Measurements from ENCODE around the gene DCXR.

DCXR gene

GRCh38 chr17:82021107-82021899 is 16.2 kb downstream of the DCXR start:
- no peak for FAIRE-seq

DNA sequence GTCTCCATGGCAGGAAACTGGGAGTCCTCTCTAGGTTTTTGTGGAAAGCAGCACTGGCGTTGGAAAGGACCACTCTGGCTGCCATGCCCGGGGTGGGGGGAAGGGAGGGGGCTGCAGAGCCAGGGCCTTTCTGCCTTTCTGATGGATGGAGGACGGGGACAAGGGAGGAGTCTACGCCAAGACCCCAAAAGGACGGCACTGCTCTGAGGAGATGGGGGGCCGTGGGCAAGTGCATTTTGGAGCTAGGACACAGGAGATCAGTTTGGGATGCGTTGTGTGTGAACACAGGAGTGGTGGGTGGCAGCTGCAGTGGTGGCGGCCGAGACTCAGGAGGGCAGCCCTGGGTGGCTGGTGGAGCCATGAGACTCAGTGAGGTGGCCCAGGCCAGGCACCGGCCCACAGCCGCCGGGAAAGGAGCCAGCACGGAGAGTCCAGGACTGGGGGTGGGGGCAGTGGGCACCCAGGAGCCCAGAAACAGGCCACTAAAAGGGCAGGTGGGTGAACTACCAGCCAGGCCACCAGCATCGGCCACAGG is 16.9 kb downstream of the DCXR start:
- no peak for FAIRE-seq

- FAIRE-seq, result no peak
Measured at GRCh38 chr17:82019690-82020571, 17.6 kb downstream of the DCXR start.

GRCh38 chr17:82018989-82019689 is 18.4 kb downstream of the DCXR start:
- FAIRE-seq, result no peak

DNA sequence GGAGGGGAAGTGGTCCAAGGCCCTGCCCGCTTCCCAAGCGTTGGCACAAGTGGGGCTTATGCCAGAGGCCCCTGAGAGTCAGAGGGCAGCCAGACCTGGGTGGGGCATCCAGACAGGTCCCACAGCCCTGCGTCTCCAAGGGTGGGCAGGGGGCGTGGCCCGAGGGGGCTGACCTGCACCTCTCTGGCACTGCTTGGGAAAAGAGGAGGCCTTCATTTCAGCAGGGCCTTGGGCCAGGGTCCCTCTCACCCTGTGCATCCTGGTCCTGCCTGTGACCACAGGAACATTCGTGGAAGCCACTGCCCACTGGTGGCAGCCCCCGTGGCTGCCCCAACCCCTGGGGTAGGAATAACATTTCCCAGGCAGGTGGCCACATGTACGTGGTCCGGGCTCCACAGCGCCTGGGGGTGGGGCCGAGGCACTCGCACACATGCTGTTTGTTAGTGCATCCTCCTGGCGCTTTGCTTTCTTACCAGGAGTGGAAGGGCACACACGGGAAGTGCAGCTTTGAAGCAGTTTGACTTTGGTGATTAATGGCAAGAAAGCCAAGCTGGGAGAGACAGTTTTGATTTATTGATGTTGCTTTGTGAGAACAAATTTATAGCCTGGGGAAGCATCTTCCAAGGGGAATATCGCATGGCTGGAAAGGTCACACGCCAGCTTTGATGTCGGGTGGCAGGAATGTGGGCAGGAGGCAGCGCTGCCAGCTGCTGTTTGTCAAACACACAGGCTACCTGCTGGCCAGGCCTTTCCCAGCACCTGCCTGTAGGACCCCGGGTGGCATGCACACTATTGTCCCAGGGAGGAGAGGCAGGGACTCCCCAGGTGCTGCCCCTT is 19.1 kb downstream of the DCXR start:
- no peak for FAIRE-seq

DNA sequence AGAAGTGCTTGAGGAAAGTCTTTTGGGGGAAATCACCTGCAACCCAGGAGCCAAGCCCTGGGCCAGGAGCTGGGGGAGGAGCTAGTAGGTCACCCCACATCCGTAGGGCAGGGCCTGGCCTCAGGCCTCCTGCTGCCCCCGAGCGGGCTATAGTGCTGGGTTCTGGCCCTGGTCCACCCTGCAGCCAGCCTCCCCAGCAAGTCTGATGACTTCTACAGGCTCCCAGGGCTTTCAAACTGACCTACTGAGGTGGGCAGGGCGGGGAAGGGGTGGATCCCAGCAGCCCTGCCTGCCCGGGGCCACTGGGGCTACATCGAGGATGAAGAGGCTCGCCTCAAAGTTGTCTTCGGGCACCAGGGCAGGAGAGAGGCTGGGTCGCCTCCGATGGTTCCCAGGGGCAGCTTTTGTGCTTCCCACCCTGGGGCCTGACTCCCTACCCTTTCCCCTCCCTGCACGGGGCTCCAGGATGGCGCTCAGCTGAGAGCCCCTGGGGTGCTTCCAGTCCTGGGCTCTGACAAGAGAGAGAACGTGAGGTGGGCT is 19.8 kb downstream of the DCXR start:
- no peak for FAIRE-seq

- FAIRE-seq, result no peak
Measured at GRCh38 chr17:82016875-82017459, 20.5 kb downstream of the DCXR start.

DNA sequence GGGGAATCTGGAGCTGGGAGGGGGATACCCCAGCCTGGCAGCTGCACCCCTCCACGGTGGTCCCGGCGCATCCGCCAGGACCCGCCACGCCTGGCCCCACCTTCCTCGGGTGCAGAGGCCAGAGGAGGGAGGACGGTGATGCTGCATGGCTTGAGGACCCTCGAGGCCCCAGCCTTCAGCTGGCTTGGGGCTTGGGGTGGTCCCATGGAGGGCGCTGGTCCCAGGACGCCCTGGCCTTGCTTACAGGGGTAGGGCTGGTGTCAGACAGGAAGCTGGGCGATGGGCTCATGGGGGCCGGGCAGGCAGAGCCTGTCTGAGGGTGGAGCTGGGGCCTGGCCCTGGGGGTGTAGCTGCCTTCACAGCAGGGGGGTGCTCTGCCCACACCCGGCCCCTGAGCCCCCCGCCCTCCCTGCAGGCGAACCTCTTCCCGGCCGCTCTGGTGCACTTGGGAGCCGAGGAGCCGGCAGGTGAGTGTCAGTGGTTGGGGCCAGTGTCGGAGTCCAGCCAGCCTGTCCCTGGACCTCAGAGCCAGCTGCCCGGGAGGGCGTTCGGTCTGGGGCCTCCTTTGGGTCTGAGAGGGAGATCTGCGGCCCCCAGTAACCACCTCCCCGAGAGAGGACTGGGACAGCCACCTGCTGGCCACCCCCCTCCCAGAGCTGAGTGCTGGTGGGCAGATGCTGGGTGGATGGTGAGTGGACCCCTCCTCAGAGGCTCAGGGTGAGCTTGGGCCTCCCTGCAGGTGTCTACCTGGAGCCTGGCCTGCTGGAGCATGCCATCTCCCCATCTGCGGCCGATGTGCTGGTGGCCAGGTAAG is 21.2 kb downstream of the DCXR start:
- no peak for FAIRE-seq

GRCh38 chr17:82015311-82015971 is 22.1 kb downstream of the DCXR start:
- FAIRE-seq, result no peak

DNA sequence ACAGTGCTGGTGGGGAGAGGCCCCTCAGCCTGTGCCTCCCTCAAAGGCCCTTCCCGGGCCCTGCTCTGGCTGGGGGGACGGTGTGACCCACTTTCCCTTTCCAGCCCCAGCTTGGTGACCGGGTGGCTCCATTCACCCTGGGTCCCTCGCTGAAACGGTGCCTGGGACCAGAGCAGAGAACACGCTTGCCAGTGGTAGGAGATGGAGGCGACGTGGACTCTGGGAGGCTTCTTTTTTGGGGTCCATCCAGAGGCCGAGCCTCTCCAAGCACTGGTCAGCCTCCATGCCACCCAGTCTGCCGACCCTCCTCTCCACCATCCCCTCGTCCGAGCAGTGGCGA is 22.6 kb downstream of the DCXR start:
- no peak for FAIRE-seq

DNA sequence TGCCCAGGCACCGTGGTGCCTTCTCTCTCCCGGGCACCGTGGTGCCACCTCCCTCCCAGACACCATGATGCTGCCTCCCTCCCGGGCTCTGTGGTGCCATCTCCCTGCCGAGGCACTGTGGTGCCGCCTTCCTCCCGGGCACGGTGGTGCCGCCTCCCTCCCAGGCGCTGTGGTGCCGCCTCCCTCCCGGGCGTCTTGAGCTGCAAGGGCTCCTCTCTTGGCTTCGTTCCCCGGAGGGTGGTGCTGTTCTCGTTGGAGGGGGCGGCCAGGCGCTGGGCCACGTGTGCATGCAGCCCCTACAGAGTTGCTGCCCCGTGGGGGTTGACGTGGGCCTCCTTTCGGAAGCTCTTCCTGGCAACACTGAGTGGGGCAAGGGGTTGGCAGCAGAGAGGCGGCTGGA is 23.1 kb downstream of the DCXR start:
- no peak for FAIRE-seq

- FAIRE-seq, result no peak
Measured at GRCh38 chr17:82013772-82014321, 23.6 kb downstream of the DCXR start.

DNA sequence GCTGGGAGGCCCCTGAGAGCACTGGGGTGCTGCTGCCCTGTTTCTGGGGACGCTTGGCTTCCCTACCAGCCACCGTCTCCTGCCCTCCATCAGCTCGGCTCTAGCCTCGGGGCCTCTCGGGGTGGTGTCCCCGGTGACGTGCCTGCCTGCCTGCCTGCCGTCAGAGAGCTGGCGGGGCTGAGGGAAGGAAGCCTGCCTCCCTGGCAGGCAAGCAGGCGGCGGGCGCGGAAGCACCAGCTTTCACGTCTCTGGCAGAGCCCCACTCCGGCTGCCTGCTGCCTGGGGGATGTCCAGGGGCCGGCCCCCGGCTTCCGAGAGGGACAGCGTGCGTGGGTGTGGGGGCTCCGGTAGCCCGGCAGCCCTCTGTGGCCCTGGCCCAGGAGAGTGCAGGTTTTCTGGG is 24.2 kb downstream of the DCXR start:
- FAIRE-seq, result no peak

DNA sequence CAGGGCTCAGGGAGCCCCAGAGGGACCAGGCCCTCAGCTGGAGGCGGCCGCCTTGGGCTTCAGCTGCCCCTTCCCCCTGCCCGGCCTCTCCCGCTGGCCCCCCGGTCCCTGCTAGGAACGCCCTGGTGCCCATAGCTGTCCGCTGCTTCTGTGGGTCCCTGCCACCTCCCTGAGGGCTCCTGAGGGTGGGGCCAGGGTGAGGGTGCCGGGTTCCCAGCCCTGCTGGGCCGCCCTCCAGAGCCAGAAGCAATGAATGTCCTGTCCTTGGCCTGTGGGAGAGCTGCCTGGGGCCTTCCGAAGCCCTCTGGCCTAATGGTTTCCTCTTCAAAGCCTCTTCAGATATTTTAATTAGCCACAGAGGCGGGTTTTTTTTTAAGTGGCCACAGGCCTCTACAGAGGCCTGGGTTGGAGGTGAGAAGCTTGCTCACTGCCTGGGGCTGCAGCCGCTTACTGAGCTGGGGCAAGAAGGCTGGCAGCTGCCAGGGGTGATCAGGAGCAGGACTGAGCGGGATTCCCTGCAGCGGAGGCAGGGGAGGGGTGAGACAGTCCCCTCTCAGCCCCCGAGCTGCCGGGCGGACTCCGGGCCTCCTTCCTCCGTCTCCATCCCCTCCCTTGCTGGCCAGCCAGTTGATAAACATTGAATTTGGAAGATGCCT is 24.7 kb downstream of the DCXR start:
- FAIRE-seq, result no peak

DNA sequence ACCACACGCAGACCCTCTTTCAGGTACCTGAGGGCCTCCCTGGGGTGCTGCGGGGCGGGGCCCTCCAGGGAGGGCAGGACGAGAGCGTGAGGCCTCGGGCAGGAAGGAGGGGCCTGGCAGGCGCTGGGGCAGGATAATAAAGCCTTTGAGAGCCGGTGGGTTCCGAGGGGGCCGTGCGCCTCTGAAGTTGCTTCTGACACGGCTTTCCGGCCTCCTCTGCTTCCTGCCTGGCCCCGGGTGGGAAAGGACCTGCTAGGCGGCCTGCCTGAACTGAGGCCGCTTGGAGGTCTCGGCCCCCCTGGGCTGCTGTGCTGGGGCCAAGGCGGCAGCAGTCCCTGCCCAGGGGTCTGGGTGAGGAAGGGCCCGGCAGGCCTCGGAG is 25.2 kb downstream of the DCXR start:
- FAIRE-seq, result no peak

DNA sequence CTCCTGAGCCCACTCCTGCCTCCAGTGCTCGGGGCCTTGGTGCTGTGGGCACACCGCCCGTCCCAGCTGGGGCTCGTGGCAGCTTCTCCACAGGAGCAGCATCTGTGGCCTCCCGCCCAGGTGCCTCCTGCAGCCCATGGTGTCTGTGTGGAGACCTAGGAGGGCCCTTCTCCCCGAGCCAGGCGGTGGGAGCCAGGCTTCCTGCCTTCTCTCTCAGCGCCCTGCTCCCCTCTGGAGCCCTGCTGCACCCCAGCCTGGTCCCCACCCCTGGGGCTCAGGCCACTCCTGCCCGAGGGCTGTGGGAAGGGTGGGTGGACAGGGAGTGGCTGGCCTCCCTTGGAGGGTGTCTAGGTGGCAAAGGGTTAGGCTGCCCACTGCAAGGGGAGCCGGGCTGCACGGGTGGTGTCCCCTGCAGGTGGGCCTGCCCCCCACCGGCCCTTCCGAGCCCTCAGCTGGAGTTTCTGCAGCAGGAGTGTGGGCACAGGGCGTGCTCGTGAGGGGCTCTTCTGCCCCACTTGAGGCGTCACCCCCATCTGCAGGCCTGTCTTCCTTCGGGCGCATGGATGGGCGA is 25.8 kb downstream of the DCXR start:
- FAIRE-seq, result no peak

DNA sequence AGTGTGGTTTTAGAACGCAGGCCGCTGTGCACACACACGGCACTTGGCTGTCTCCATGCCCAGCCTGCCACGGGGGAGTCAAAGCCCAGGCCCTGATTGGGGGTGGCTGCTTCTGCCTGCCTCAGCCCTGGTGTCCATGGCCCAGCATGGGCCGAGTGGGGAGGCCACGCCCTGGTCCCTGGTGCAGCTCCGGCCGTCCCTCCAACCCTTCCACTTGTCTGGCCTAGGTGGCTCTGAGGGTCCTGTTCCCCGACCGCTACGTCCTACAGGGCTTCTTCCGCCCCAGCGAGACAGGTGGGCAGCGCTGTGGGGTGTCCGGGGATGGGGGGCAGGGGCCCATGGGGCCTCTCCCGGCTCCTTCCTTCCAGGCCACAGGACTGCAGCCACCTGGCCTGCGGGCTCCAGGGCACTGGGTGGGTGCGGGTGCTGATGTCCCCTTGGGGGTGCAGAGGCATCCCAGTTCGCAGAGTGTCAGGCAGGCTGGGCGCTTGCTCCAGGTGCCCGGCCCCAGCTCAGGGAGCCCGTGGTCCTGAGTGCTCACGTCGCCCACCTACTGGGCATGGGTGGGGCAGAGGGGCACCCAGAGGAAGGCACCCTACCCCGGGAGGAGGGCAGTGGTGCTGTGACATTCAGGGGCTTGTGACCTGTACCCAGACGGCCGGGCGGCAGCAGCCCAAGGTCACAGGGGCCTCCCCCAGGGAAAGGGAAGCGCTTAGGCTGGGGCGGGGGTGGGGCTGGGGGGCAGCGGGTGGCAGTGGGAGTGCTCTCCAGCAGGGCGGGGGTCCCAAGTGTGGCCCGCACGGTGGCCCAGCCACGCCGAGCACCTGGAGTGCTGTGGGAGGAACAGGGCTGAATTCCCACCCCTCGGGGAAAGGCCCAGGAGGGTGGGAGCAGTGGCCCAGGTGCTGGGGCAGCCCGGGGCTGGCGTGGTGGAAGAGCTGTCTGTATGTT is 26.6 kb downstream of the DCXR start:
- no peak for FAIRE-seq

GRCh38 chr17:82009413-82009812 is 28.1 kb downstream of the DCXR start:
- FAIRE-seq, result no peak

All from TTC549 (cell line).